Vagina (tissue), 2 donors: ENCODE results near the gene CBR1. TPM values are rescaled to one million over a fixed set of nuclear protein-coding genes. Genes with fewer than 3 reads are reported as not detected.

Experiments used
- DNase-seq, 2 donors: peaks; one replicate each; pipeline ENCODE4 v3.0.0-alpha.2; 2017; ENCODE audit errors: extremely low spot score in 2 of 2
- H3K27ac ChIP-seq: fragments of 200-600 bp; sonication (generic); one replicate; pipeline ENCODE4 v1.5.1; 2019
- H3K27me3 ChIP-seq: fragments of 200-600 bp; sonication (generic); one replicate; pipeline ENCODE4 v1.5.1; 2019
- H3K36me3 ChIP-seq, 2 donors: fragments of 200-600 bp; sonication (generic); one replicate each; pipeline ENCODE4 v1.5.1; 2017 to 2019
- H3K4me1 ChIP-seq: fragments of 200-600 bp; sonication (generic); one replicate; pipeline ENCODE4 v1.5.1; 2019
- H3K4me3 ChIP-seq, 2 donors: fragments of 200-600 bp; sonication (generic); 1 replicate in 1 of 2; 2 replicates in 1 of 2; pipeline ENCODE4 v1.5.1; 2016 to 2019
- H3K9me3 ChIP-seq: fragments of 200-600 bp; sonication (generic); one replicate; pipeline ENCODE4 v1.5.1; 2019
- CTCF ChIP-seq, 3 experiments: fragments of 450-650 bp in 2 of 3; fragments of 200-600 bp in 1 of 3; sonication (generic) in 1 of 3; IDR thresholded peaks; one replicate each; pipeline ENCODE4 v1.5.1; 2017 to 2019; ENCODE audit warnings: antibody characterized with exemption in 3 of 3, mild to moderate bottlenecking in 2 of 3, moderate library complexity in 2 of 3
- POLR2A ChIP-seq, 2 donors: fragments of 450-650 bp; IDR thresholded peaks; one replicate each; pipeline ENCODE4 v1.6.1; 2017; ENCODE audit warnings: antibody characterized with exemption in 2 of 2, mild to moderate bottlenecking in 2 of 2, moderate library complexity in 2 of 2
- POLR2AphosphoS5 ChIP-seq, 2 donors: sonication (generic); formaldehyde crosslinking; IDR thresholded peaks; one replicate each; pipeline ENCODE4 v1.9.0; 2017; ENCODE audit warnings: antibody characterized with exemption in 2 of 2, mild to moderate bottlenecking in 2 of 2, low read depth in 1 of 2; ENCODE audit not compliant: insufficient read depth in 1 of 2
- intact Hi-C: fragments of 100-400 bp; cut with DNase I; formaldehyde crosslinking; loops from one replicate; pipeline ENCODE4 v1.15.1; 2023
- small RNA-seq: library from RNA; depleted of rRNA; stranded (forward); fragments of <200 nt; gene quantifications from one replicate; pipeline ENCODE3, GENCODE V24; 2016
- total RNA-seq: library from RNA; depleted of rRNA; stranded (reverse); fragments of >200 nt; gene quantifications from one replicate; pipeline ENCODE4 v1.2.3, GENCODE V29; 2016

The CBR1 gene
- total RNA-seq, 1 donor from 2014 or later, result 369 TPM

- H3K36me3 ChIP-seq, result no peaks in the 10 kb centered on the region
- TF ChIP-seq POLR2A (IDR thresholded peaks at IDR 0.05), result no peak
- TF ChIP-seq CTCF (IDR thresholded peaks at IDR 0.05), result no peak
- no peak for TF ChIP-seq POLR2AphosphoS5 (IDR thresholded peaks at IDR 0.05; ENCODE audit: insufficient read depth in 1 of 2, low read depth in 1 of 2)
- intact Hi-C loops, result no loop called here
- DNase-seq, result no peak
- no peaks in the 10 kb centered on the region for H3K9me3 ChIP-seq
- no peak overlapping the region for H3K4me3 ChIP-seq
- peaks cover 2% of the 10 kb centered on the region for H3K4me1 ChIP-seq
- H3K27ac ChIP-seq, result no peak overlapping the region
- H3K27me3 ChIP-seq, result no peaks in the 10 kb centered on the region
Observed at GRCh38 chr21:36120304-36120888, 50.6 kb downstream of the CBR1 start.

Small RNA genes lying within 50 kb of the gene (small RNA-seq; reads per million reads assigned to genes)
- not detected for gene RNU6-992P

Other genes starting within 250 kb of the CBR1 start
- gene SETD4, start 9.5 kb upstream of the CBR1 start, total RNA-seq, result 28.7 TPM
- 45.2 TPM for gene CBR3, start 65.1 kb downstream of the CBR1 start, total RNA-seq
- gene DOP1B, start 86.8 kb downstream of the CBR1 start, total RNA-seq, result 13.5 TPM